Measurements from ENCODE around the gene ATP2B2. TPM values are rescaled to one million over a fixed set of nuclear protein-coding genes. Genes with fewer than 3 reads are reported as not detected.

Gene ATP2B2
- total and polyA plus RNA-seq, 9 of the 15 experiments (the other 6 are each of a cell fraction or from before 2014, with no cell fraction given), result 0.06 TPM; not detected in 8

DNA sequence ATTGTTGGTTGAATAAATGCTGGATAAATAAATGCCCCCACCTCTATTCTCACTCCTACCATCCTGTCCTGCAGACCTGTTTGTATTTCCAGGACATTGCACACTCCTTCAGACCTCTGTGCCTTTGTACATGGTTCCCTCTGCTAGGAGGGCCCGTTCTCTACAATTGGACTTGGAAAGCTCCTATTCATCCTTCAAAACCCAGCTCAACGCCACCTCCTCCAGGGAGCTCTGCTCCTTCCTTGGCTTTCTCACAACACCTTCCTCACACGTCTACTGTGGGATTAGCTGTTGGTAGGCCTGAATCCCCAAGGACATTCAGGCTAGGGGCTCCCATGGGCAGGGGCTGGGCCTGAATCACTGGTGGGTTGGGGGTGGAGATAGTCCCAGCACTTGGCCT is 105.8 kb downstream of the ATP2B2 start:
- Histone ChIP-seq H3K79me2 (ENCODE audit: control insufficient read depth, insufficient read depth, low read length) (no peaks in the 10 kb centered on the region), H3K36me3 (ENCODE audit: control insufficient read depth, insufficient read depth, low read length) (no peaks in the 10 kb centered on the region), H3K9me3 (replicated peaks; ENCODE audit: control insufficient read depth, insufficient read depth, low read depth, low read length) (no peaks in the 10 kb centered on the region), H3K27ac (ENCODE audit: extremely low read depth, low read depth, low read length) (no peak overlapping the region), H3K9ac (ENCODE audit: insufficient read depth in 1 of 2, low read depth in 2 of 2, low read length in 2 of 2) (no peak overlapping the region), H4K20me1 (replicated peaks; ENCODE audit: control insufficient read depth, insufficient read depth, low read length) (peaks cover 4% of the 10 kb centered on the region; the same call in 1 of the 2 replicates), H2AFZ (ENCODE audit: low read depth, low read length) (no peak overlapping the region), H3K4me1 (replicated peaks in 1 of 2; ENCODE audit: control insufficient read depth in 2 of 2, insufficient read depth in 2 of 2, low read length in 2 of 2) (no peaks in the 10 kb centered on the region), H3K4me3 (no peak overlapping the region), H3K4me2 (ENCODE audit: insufficient read depth, low read length) (no peak overlapping the region), H3K9me1 (ENCODE audit: control insufficient read depth, insufficient read depth, low read length) (no peaks in the 10 kb centered on the region), H3K27me3 (ENCODE audit: control insufficient read depth in 2 of 2, insufficient read depth in 2 of 2, low read length in 2 of 2) (peaks cover 25 to 88% of the 10 kb centered on the region in 2 experiments; a peak in 4 of 5 replicates)
- in situ Hi-C loops (cut with MboI) (no loop called here), intact Hi-C loops (cut with micrococcal nuclease) (no loop called here)
- ChIA-PET CTCF (ENCODE audit: low intra/inter-chr PET ratio) (no interaction called here), POLR2A (interaction anchor here (0.5 to 1.1 kb wide), 6 partner anchors 9 to 182 kb away, joined by 3 read pairs; no protein-coding TSS in a partner anchor)
- TF ChIP-seq ETS2 (tag; IDR thresholded peaks at IDR 0.05; ENCODE audit: borderline replicate concordance, poor library complexity, severe bottlenecking), result no peak
- TF ChIP-seq, protein P1, sequence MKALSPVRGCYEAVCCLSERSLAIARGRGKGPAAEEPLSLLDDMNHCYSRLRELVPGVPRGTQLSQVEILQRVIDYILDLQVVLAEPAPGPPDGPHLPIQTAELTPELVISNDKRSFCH (CRISPR knock-in tag; IDR thresholded peaks at IDR 0.05), result no peak
- TF ChIP-seq, protein P1 (tag; IDR thresholded peaks at IDR 0.05), result no peak
- TF ChIP-seq, protein P2, sequence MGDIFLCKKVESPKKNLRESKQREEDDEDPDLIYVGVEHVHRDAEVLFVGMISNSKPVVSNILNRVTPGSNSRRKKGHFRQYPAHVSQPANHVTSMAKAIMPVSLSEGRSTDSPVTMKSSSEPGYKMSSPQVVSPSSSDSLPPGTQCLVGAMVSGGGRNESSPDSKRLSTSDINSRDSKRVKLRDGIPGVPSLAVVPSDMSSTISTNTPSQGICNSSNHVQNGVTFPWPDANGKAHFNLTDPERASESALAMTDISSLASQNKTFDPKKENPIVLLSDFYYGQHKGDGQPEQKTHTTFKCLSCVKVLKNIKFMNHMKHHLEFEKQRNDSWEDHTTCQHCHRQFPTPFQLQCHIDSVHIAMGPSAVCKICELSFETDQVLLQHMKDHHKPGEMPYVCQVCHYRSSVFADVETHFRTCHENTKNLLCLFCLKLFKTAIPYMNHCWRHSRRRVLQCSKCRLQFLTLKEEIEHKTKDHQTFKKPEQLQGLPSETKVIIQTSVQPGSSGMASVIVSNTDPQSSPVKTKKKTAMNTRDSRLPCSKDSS (IDR thresholded peaks at IDR 0.05; ENCODE audit: low read depth, partially characterized antibody), result no peak
- no peak for TF ChIP-seq ARID3B (CRISPR knock-in tag; IDR thresholded peaks at IDR 0.05; ENCODE audit: borderline replicate concordance)
- no peak for TF ChIP-seq ATF3 (IDR thresholded peaks at IDR 0.05)
- TF ChIP-seq ATF3 (CRISPR knock-in tag; conservative IDR thresholded peaks at IDR 0.05), result no peak
- no peak for TF ChIP-seq SRSF3 (IDR thresholded peaks at IDR 0.05; ENCODE audit: insufficient read depth, low read length)
- TF ChIP-seq ZNF124 (CRISPR knock-in tag; IDR thresholded peaks at IDR 0.05), result no peak
- no peak for TF ChIP-seq CGGBP1 (CRISPR knock-in tag; IDR thresholded peaks at IDR 0.05)
- no peak for TF ChIP-seq ZNF695 (CRISPR knock-in tag; IDR thresholded peaks at IDR 0.05)
- no peak for TF ChIP-seq LEF1 (IDR thresholded peaks at IDR 0.05)
- no peak for TF ChIP-seq ZNF551 (CRISPR knock-in tag; IDR thresholded peaks at IDR 0.05)
- no peak for TF ChIP-seq ZNF445 (CRISPR knock-in tag; IDR thresholded peaks at IDR 0.05; ENCODE audit: low read depth)
- TF ChIP-seq JUND (IDR thresholded peaks at IDR 0.05; ENCODE audit: borderline replicate concordance, low read depth, low read length), result no peak
- no peak for TF ChIP-seq JUND (tag; IDR thresholded peaks at IDR 0.05; ENCODE audit: borderline replicate concordance, low read depth, low read length)
- no peak for TF ChIP-seq ZEB2 (IDR thresholded peaks at IDR 0.05)
- no TSS peak for BruUV-seq (replicated peaks)
- FAIRE-seq (no peak), ATAC-seq (no peak), DNase-seq (ENCODE audit: extremely low read depth in 1 of 4, low spot score in 3 of 4) (no peak)
- 3% methylated on average over 3 of the region's 3 CpGs for WGBS (ENCODE audit: insufficient coverage, low coverage, missing lambda C conversion rate)
